WTC11 (cell line): ENCODE results near the gene HMGB2. TPM values are rescaled to one million over a fixed set of nuclear protein-coding genes. Genes with fewer than 3 reads are reported as not detected.

Experiments
- ATAC-seq: fragments of 200-7000 bp; cut with Tn5 transposase; 2 replicates; pipeline ENCODE4 v1.10.0; 2021; ENCODE audit warnings: mild to moderate bottlenecking, moderate library complexity
- CTCF ChIA-PET: fragments of 300-600 bp; sonication (Branson Sonifier 250); formaldehyde crosslinking; loops from one replicate; lab custom pipeline; 2021; ENCODE audit warnings: antibody characterized with exemption; lab: Charles Lee
- POLR2A ChIA-PET: fragments of 350-600 bp; sonication (Branson Sonifier 250); formaldehyde crosslinking; loops from one replicate; lab custom pipeline; 2021; ENCODE audit warnings: antibody characterized with exemption; lab: Charles Lee
- DNase-seq: peaks from one replicate; pipeline ENCODE4 v3.0.0; 2021; ENCODE audit warnings: low spot score
- H3K27ac Mint-ChIP-seq: 2 replicates; pipeline ENCODE4 v1.8.0; 2021; ENCODE audit warnings: mixed read lengths
- H3K27me3 Mint-ChIP-seq: 2 replicates; pipeline ENCODE4 v1.8.0; 2021; ENCODE audit warnings: low read depth, mild to moderate bottlenecking, moderate library complexity, mixed read lengths
- H3K36me3 Mint-ChIP-seq: 2 replicates; pipeline ENCODE4 v1.8.0; 2021; ENCODE audit warnings: mixed read lengths
- H3K4me1 Mint-ChIP-seq: 2 replicates; pipeline ENCODE4 v1.8.0; 2022; ENCODE audit warnings: mixed read lengths
- H3K4me3 Mint-ChIP-seq: 2 replicates; pipeline ENCODE4 v1.8.0; 2021; ENCODE audit warnings: mild to moderate bottlenecking, moderate library complexity, mixed read lengths
- H3K9me3 Mint-ChIP-seq: 2 replicates; pipeline ENCODE4 v1.8.0; 2021; ENCODE audit warnings: mixed read lengths
- ATF1 ChIP-seq: sonication (generic); formaldehyde crosslinking; IDR thresholded peaks from 2 replicates; pipeline ENCODE4 v1.8.1; 2023; ENCODE audit warnings: mild to moderate bottlenecking, moderate library complexity, missing genetic modification reagents
- CREM ChIP-seq: sonication (generic); formaldehyde crosslinking; IDR thresholded peaks from 2 replicates; pipeline ENCODE4 v1.8.1; 2022; ENCODE audit warnings: mild to moderate bottlenecking, missing genetic modification reagents, moderate library complexity
- GABPB1 ChIP-seq: sonication (generic); formaldehyde crosslinking; IDR thresholded peaks from 2 replicates; pipeline ENCODE4 v1.8.1; 2023; ENCODE audit warnings: mild to moderate bottlenecking, missing genetic modification reagents
- GRHL2 ChIP-seq: fragments of 250-450 bp; sonication (Bioruptor Pico); IDR thresholded peaks from 2 replicates; pipeline ENCODE4 v1.8.0; 2022; ENCODE audit warnings: mild to moderate bottlenecking, moderate library complexity; ENCODE audit not compliant: insufficient replicate concordance, severe bottlenecking
- GTF2I ChIP-seq: fragments of 250-450 bp; sonication (Bioruptor Pico); conservative IDR thresholded peaks from 2 replicates; pipeline ENCODE4 v1.4.0; 2021; ENCODE audit warnings: mild to moderate bottlenecking
- HMGA2 ChIP-seq: fragments of 250-450 bp; sonication (Bioruptor Pico); IDR thresholded peaks from 2 replicates; pipeline ENCODE4 v1.4.0; 2021; ENCODE audit warnings: mild to moderate bottlenecking, moderate library complexity
- NFE2L1 ChIP-seq: sonication (generic); formaldehyde crosslinking; IDR thresholded peaks from 2 replicates; pipeline ENCODE4 v1.8.1; 2023; ENCODE audit warnings: missing genetic modification reagents
- SMAD3 ChIP-seq: sonication (generic); formaldehyde crosslinking; IDR thresholded peaks from 2 replicates; pipeline ENCODE4 v1.8.0; 2022; ENCODE audit warnings: missing genetic modification reagents, mild to moderate bottlenecking, borderline replicate concordance
- TEAD1 ChIP-seq: sonication (generic); formaldehyde crosslinking; IDR thresholded peaks from 2 replicates; pipeline ENCODE4 v1.8.0; 2022; ENCODE audit warnings: mild to moderate bottlenecking, missing genetic modification reagents
- TEAD4 ChIP-seq: sonication (generic); formaldehyde crosslinking; IDR thresholded peaks from 2 replicates; pipeline ENCODE4 v1.8.0; 2022; ENCODE audit warnings: mild to moderate bottlenecking, missing genetic modification reagents
- ZNF121 ChIP-seq: sonication (generic); formaldehyde crosslinking; IDR thresholded peaks from 2 replicates; pipeline ENCODE4 v1.8.0; 2023; ENCODE audit warnings: missing genetic modification reagents
- ZNF396 ChIP-seq: fragments of 250-450 bp; sonication (Bioruptor Pico); IDR thresholded peaks from 2 replicates; pipeline ENCODE4 v1.8.0; 2021; ENCODE audit warnings: mild to moderate bottlenecking, moderate library complexity, borderline replicate concordance
- total RNA-seq: library from RNA; stranded (reverse); gene quantifications from 3 replicates; pipeline ENCODE4 v1.2.3, GENCODE V29; 2021
- TF ChIP-seq, protein P1 (sequence below): sonication (generic); formaldehyde crosslinking; IDR thresholded peaks from 2 replicates; pipeline ENCODE4 v1.8.1; 2022; ENCODE audit warnings: mild to moderate bottlenecking, missing genetic modification reagents, moderate library complexity, borderline replicate concordance
- TF ChIP-seq, protein P2 (sequence below): fragments of 250-450 bp; sonication (Bioruptor Pico); IDR thresholded peaks from 2 replicates; pipeline ENCODE4 v2.1.2; 2022; ENCODE audit warnings: mild to moderate bottlenecking, moderate library complexity
- TF ChIP-seq, protein P3 (sequence below): sonication (generic); formaldehyde crosslinking; IDR thresholded peaks from 2 replicates; pipeline ENCODE4 v1.8.0; 2023; ENCODE audit warnings: missing genetic modification reagents, mild to moderate bottlenecking, borderline replicate concordance
- TF ChIP-seq, protein P4 (sequence below): sonication (generic); formaldehyde crosslinking; IDR thresholded peaks from 2 replicates; pipeline ENCODE4 v1.8.0; 2022; ENCODE audit warnings: mild to moderate bottlenecking, missing genetic modification reagents
- TF ChIP-seq, protein P5 (sequence below): sonication (generic); formaldehyde crosslinking; IDR thresholded peaks from 2 replicates; pipeline ENCODE4 v1.8.0; 2023; ENCODE audit warnings: missing genetic modification reagents
- TF ChIP-seq, protein P6 (sequence below): sonication (generic); formaldehyde crosslinking; IDR thresholded peaks from 2 replicates; pipeline ENCODE4 v1.8.1; 2023; ENCODE audit warnings: mild to moderate bottlenecking, missing genetic modification reagents, borderline replicate concordance
- TF ChIP-seq, protein P7 (sequence below): sonication (generic); formaldehyde crosslinking; IDR thresholded peaks from 2 replicates; pipeline ENCODE4 v1.8.0; 2022; ENCODE audit warnings: mild to moderate bottlenecking, missing genetic modification reagents
- TF ChIP-seq, protein P8 (sequence below): fragments of 250-450 bp; sonication (Bioruptor Pico); conservative IDR thresholded peaks from 2 replicates; pipeline ENCODE4 v1.9.0; 2021; ENCODE audit warnings: mild to moderate bottlenecking

HMGB2 gene
- total RNA-seq, 1 experiment from 2014 or later = 279 TPM

DNA sequence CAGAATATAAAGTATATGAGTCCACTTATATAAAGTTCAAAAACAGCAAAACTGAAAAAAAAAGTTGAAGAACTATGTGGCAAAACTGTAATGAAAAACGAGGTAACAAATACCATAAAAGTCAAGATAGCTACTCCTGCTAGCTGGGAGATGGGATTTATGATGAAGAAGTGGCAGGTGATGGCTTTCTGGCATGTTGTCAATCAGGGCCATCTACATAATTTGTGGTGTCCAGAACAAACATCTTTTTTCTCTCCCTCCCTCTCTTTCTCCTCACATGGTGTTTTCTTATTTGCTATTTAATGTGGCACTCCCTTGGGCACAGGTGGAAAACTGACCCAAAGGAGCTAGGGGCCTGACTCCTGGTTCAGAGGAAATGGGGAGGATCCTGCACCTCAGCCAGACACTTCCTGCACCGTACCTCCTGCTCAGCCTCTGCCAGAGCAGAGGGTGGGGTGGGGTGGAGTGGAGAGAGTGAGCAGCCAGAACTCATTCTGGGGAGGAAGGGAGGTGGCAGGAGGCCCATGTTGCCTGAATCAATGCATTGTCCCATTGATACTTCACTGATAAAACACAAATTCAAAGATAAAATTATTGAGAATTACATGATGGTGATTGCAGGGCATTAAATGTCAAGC, 31.3 kb upstream of the HMGB2 start (continued):
- TF ChIP-seq, protein P1, sequence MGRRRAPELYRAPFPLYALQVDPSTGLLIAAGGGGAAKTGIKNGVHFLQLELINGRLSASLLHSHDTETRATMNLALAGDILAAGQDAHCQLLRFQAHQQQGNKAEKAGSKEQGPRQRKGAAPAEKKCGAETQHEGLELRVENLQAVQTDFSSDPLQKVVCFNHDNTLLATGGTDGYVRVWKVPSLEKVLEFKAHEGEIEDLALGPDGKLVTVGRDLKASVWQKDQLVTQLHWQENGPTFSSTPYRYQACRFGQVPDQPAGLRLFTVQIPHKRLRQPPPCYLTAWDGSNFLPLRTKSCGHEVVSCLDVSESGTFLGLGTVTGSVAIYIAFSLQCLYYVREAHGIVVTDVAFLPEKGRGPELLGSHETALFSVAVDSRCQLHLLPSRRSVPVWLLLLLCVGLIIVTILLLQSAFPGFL (CRISPR knock-in tag) = no peak
- no peak for TF ChIP-seq ZNF121 (CRISPR knock-in tag)

DNA sequence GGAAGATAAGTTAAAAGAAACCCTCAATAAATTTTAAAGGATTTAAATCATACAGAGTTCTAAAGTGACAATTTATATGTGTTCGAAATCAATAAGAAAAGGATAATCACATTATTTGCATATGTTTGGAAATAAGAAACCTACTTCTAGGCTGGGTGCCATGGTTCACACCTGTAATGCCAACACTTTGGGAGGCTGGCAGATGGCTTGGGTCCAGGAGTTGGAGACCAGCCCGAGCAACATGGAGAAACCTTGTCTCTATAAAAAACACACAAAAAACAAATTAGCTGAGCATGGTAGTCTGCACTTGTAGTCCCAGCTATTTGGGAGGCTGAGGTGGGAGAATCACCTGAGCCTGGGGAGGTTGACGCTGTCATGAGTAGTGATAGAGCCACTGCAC, 28.5 kb upstream of the HMGB2 start:
- H3K27me3 Mint-ChIP-seq = no peaks in the 10 kb centered on the region
- no peak overlapping the region for H3K4me3 Mint-ChIP-seq
- peaks cover 9% of the 10 kb centered on the region for H3K9me3 Mint-ChIP-seq
- peaks cover 4% of the 10 kb centered on the region; the same call in 1 of the 2 replicates for H3K36me3 Mint-ChIP-seq
- no peak overlapping the region for H3K27ac Mint-ChIP-seq
- POLR2A ChIA-PET = no interaction called here
- peaks cover 11% of the 10 kb centered on the region for H3K4me1 Mint-ChIP-seq
- CTCF ChIA-PET = interaction anchor here (0.7 kb wide), 1 partner anchor 61 kb away, joined by 4 read pairs; no protein-coding TSS in a partner anchor
- DNase-seq = no peak
- ATAC-seq = no peak
- TF ChIP-seq, protein P2, sequence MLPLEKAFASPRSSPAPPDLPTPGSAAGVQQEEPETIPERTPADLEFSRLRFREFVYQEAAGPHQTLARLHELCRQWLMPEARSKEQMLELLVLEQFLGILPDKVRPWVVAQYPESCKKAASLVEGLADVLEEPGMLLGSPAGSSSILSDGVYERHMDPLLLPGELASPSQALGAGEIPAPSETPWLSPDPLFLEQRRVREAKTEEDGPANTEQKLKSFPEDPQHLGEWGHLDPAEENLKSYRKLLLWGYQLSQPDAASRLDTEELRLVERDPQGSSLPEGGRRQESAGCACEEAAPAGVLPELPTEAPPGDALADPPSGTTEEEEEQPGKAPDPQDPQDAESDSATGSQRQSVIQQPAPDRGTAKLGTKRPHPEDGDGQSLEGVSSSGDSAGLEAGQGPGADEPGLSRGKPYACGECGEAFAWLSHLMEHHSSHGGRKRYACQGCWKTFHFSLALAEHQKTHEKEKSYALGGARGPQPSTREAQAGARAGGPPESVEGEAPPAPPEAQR (CRISPR knock-in tag) = no peak
- TF ChIP-seq, protein P3, sequence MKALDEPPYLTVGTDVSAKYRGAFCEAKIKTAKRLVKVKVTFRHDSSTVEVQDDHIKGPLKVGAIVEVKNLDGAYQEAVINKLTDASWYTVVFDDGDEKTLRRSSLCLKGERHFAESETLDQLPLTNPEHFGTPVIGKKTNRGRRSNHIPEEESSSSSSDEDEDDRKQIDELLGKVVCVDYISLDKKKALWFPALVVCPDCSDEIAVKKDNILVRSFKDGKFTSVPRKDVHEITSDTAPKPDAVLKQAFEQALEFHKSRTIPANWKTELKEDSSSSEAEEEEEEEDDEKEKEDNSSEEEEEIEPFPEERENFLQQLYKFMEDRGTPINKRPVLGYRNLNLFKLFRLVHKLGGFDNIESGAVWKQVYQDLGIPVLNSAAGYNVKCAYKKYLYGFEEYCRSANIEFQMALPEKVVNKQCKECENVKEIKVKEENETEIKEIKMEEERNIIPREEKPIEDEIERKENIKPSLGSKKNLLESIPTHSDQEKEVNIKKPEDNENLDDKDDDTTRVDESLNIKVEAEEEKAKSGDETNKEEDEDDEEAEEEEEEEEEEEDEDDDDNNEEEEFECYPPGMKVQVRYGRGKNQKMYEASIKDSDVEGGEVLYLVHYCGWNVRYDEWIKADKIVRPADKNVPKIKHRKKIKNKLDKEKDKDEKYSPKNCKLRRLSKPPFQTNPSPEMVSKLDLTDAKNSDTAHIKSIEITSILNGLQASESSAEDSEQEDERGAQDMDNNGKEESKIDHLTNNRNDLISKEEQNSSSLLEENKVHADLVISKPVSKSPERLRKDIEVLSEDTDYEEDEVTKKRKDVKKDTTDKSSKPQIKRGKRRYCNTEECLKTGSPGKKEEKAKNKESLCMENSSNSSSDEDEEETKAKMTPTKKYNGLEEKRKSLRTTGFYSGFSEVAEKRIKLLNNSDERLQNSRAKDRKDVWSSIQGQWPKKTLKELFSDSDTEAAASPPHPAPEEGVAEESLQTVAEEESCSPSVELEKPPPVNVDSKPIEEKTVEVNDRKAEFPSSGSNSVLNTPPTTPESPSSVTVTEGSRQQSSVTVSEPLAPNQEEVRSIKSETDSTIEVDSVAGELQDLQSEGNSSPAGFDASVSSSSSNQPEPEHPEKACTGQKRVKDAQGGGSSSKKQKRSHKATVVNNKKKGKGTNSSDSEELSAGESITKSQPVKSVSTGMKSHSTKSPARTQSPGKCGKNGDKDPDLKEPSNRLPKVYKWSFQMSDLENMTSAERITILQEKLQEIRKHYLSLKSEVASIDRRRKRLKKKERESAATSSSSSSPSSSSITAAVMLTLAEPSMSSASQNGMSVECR (CRISPR knock-in tag) = no peak
- TF ChIP-seq CREM (CRISPR knock-in tag) (no peak), GRHL2 (CRISPR knock-in tag) (no peak), NFE2L1 (CRISPR knock-in tag) (no peak), ZNF396 (CRISPR knock-in tag) (no peak), GABPB1 (CRISPR knock-in tag) (no peak), SMAD3 (no peak), TEAD1 (CRISPR knock-in tag) (no peak), HMGA2 (CRISPR knock-in tag) (no peak), GTF2I (CRISPR knock-in tag) (no peak), ATF1 (no peak), TEAD4 (CRISPR knock-in tag) (no peak)
- TF ChIP-seq, protein P4, sequence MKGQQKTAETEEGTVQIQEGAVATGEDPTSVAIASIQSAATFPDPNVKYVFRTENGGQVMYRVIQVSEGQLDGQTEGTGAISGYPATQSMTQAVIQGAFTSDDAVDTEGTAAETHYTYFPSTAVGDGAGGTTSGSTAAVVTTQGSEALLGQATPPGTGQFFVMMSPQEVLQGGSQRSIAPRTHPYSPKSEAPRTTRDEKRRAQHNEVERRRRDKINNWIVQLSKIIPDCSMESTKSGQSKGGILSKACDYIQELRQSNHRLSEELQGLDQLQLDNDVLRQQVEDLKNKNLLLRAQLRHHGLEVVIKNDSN (CRISPR knock-in tag) = no peak
- TF ChIP-seq, protein P5, sequence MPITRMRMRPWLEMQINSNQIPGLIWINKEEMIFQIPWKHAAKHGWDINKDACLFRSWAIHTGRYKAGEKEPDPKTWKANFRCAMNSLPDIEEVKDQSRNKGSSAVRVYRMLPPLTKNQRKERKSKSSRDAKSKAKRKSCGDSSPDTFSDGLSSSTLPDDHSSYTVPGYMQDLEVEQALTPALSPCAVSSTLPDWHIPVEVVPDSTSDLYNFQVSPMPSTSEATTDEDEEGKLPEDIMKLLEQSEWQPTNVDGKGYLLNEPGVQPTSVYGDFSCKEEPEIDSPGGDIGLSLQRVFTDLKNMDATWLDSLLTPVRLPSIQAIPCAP (CRISPR knock-in tag) = no peak
- TF ChIP-seq, protein P6, sequence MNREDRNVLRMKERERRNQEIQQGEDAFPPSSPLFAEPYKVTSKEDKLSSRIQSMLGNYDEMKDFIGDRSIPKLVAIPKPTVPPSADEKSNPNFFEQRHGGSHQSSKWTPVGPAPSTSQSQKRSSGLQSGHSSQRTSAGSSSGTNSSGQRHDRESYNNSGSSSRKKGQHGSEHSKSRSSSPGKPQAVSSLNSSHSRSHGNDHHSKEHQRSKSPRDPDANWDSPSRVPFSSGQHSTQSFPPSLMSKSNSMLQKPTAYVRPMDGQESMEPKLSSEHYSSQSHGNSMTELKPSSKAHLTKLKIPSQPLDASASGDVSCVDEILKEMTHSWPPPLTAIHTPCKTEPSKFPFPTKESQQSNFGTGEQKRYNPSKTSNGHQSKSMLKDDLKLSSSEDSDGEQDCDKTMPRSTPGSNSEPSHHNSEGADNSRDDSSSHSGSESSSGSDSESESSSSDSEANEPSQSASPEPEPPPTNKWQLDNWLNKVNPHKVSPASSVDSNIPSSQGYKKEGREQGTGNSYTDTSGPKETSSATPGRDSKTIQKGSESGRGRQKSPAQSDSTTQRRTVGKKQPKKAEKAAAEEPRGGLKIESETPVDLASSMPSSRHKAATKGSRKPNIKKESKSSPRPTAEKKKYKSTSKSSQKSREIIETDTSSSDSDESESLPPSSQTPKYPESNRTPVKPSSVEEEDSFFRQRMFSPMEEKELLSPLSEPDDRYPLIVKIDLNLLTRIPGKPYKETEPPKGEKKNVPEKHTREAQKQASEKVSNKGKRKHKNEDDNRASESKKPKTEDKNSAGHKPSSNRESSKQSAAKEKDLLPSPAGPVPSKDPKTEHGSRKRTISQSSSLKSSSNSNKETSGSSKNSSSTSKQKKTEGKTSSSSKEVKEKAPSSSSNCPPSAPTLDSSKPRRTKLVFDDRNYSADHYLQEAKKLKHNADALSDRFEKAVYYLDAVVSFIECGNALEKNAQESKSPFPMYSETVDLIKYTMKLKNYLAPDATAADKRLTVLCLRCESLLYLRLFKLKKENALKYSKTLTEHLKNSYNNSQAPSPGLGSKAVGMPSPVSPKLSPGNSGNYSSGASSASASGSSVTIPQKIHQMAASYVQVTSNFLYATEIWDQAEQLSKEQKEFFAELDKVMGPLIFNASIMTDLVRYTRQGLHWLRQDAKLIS (CRISPR knock-in tag) = no peak
- TF ChIP-seq, protein P7, sequence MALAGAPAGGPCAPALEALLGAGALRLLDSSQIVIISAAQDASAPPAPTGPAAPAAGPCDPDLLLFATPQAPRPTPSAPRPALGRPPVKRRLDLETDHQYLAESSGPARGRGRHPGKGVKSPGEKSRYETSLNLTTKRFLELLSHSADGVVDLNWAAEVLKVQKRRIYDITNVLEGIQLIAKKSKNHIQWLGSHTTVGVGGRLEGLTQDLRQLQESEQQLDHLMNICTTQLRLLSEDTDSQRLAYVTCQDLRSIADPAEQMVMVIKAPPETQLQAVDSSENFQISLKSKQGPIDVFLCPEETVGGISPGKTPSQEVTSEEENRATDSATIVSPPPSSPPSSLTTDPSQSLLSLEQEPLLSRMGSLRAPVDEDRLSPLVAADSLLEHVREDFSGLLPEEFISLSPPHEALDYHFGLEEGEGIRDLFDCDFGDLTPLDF (CRISPR knock-in tag) = no peak
- TF ChIP-seq, protein P8, sequence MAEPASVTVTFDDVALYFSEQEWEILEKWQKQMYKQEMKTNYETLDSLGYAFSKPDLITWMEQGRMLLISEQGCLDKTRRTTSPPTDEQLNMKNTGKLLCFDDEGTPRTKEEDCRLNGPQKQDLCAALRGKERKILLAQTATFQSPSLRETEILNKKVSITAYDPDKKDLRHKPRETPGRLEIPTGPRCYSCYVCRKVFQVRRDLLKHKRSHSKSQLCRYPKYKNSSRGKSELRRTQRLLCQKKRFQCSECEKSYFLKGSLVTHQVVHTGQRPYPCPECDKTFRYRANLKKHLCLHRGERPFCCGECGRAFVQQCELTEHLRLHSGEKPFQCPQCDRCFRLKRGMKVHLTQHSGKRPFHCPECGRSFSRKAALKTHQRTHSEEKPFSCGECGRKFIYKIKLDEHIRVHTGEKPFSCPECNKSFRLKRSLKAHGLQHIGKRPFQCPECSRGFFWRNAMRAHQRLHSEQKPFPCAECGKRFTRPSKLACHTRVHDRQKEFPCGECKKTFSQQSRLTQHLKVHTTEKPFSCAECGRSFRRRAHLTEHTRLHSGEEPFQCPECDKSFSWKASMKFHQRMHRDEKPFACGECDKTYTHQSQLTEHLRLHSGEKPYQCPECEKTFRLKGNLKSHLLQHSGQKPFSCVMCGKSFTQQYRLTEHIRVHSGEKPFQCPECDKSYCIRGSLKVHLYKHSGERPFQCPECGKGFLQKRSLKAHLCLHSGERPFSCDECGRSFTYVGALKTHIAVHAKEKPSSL (CRISPR knock-in tag) = no peak
